ENCODE measurements around the gene CLINT1.

GRCh38 chr5:157747173-157747740 lies 111.7 kb downstream of the CLINT1 start:
- no peak for TF ChIP-seq CTCF (IDR thresholded peaks at IDR 0.05)
- TF ChIP-seq POLR2A (IDR thresholded peaks at IDR 0.05) = no peak
- TF ChIP-seq POLR2AphosphoS5 (IDR thresholded peaks at IDR 0.05) = no peak
- no peak for TF ChIP-seq EP300 (IDR thresholded peaks at IDR 0.05)

Measured in upper lobe of left lung (tissue), 4 donors.